ENCODE results near the gene SAMD11.
A peak's percentile ranks its signal among the peaks of the same experiment; 100 is the strongest.
"Not testable (repeated sequence)": the region's sequence is repeated elsewhere in the genome, so short reads cannot be mapped to it uniquely, and the experiment has no call there.

SAMD11 gene

DNA sequence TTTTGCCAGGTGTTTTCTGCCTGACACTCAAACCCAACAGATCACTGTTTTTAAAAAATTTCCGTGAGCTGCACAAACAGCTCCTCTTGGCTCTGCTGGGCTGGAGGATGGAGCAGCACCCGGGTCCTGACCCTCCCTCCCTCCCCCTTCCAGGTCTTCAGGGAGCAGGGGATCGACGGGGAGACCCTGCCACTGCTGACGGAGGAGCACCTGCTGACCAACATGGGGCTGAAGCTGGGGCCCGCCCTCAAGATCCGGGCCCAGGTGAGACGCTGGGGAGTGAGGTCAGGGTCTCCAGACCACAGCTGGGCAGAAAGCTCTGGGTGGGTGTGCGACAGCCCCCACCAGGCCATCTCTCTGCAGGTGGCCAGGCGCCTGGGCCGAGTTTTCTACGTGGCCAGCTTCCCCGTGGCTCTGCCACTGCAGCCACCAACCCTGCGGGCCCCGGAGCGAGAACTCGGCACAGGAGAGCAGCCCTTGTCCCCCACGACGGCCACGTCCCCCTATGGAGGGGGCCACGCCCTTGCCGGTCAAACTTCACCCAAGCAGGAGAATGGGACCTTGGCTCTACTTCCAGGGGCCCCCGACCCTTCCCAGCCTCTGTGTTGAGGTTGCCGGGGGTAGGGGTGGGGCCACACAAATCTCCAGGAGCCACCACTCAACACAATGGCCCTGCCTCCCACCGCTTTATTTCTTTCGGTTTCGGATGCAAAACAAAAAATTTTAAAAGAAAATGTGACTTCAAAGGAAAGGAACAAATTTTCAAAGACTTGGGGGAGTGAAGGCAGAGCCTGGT is 20.0 kb downstream of the SAMD11 start:
- in situ Hi-C loops (cut with HindIII; ENCODE audit: low sequenced_read_pairs), result no loop called here

DNA sequence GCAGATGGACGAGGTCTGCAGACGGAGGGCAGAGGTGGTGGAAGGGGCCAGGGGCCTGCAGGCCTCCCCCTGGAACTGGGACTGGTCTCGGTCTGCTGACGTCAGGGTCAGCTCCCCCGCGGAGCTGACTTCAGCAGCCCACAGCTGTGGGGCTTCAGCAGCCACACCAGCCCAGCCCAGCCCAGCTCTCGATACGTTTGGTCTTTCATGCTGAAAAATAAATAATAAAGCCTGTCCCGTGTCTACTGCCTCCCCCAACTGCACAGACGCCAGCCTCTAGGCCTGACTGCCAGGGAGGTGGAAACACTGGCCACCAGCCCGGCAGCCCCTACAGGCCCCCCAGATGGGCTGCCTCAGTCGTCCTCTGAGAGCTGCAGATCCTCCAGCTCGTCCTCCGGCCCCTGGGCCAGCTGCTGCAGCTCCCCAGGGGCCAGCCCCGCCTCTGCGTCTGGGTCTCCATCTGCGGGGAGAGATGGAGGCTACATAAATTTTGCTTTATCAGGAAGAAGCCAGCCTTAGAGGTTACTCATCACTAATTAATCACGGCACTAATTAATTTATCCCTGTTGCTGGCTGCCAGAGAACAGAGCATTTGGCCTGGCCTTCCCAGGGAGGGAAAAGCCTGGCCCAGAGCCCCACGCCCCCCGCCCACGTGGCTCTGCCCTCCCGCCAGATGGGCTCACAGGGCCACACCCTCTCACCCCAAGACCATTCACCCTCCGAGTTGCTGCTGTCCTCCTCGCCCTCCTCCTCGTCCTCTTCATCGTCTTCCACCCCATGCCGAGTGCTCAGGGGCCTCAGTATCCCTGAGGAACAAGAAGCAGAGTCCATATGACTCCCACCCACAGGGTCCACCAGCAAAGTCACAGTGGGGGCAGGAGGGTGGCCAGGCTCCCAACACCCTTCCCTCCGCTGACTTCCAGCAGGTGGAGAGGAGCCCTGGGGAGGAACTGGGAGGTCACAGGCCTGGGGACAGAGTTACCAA is 20.9 kb downstream of the SAMD11 start:
- in situ Hi-C loops (cut with HindIII; ENCODE audit: low sequenced_read_pairs), result no loop called here
- TF ChIP-seq, protein P1, sequence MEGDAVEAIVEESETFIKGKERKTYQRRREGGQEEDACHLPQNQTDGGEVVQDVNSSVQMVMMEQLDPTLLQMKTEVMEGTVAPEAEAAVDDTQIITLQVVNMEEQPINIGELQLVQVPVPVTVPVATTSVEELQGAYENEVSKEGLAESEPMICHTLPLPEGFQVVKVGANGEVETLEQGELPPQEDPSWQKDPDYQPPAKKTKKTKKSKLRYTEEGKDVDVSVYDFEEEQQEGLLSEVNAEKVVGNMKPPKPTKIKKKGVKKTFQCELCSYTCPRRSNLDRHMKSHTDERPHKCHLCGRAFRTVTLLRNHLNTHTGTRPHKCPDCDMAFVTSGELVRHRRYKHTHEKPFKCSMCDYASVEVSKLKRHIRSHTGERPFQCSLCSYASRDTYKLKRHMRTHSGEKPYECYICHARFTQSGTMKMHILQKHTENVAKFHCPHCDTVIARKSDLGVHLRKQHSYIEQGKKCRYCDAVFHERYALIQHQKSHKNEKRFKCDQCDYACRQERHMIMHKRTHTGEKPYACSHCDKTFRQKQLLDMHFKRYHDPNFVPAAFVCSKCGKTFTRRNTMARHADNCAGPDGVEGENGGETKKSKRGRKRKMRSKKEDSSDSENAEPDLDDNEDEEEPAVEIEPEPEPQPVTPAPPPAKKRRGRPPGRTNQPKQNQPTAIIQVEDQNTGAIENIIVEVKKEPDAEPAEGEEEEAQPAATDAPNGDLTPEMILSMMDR (IDR thresholded peaks at IDR 0.05; ENCODE audit: low read depth, low read length, missing control alignments), result no peak
- no peak overlapping the region for H3K4me3 ChIP-seq (ENCODE audit: low read depth, low read length)
- peak; percentile 42 for DNase-seq (ENCODE audit: low read depth)

More for the DNA sequence above, 20.0 kb downstream of the SAMD11 start:
- no peak for DNase-seq (ENCODE audit: low read depth)
- TF ChIP-seq, protein P1 (IDR thresholded peaks at IDR 0.05; ENCODE audit: low read depth, low read length, missing control alignments), result no peak
- peak overlapping the region; percentile 42 for H3K4me3 ChIP-seq (ENCODE audit: low read depth, low read length)

DNA sequence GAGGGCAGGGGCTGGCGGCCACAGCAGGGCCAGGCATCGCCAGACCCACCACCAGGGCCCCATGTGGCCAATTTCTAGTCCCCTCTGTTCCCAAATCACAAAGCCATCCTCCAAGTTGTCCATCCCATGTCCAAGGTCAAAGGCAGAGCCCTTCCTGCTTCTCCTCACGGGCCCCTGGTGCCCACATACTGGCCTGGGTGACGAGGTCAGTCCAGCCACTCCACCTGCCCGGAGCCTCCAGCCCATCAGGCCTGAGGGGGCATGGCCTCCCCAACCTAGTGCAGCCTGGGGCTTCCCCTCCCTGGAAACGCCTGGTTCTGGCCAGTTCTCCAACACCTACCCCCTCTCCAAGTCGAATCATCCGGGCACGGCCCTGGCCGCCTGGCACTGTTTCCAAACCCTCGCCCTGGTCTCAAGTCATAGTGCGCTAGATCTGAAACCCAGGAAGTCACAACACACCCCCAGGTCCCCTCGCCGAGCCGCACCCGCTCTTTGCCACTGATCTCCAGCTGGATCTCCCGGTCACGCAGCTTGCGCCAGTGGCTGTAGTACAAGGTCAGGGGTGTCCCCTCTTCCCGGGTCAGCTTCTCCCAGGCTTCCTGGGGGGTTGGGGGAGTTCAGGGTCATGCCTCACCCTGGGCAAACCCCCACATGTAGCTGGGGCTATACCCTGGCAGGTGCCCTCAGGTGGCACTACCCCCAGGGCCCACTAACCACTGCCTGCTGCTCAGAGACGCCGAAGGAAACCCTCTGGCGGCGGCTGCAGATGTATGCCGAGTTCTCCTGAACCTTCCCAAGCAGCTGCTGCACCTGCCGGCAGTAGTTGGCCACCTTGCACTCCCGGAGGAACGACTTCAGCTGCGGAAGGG is 22.2 kb downstream of the SAMD11 start:
- TF ChIP-seq, protein P1 (IDR thresholded peaks at IDR 0.05; ENCODE audit: low read depth, low read length, missing control alignments), result no peak
- in situ Hi-C loops (cut with HindIII; ENCODE audit: low sequenced_read_pairs), result no loop called here
- no peak for DNase-seq (ENCODE audit: low read depth)
- no peak overlapping the region for H3K4me3 ChIP-seq (ENCODE audit: low read depth, low read length)

DNA sequence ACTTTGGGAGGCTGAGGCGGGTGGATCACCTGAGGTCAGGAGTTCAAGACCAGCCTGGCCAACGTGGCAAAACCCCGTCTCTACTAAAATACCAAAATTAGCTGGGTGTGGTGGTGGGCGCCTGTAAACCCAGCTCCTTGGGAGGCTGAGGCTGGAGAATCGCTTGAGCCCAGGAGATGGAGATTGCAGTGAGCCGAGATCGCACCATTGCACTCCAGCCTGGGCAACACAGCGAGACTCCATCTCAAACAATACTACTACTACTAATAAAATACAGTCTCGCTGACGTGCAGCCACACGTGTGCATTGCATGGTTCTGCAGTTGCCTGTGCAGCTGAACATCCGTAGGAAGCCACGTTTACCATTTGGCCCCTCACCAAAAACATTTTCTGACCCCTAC is 23.1 kb downstream of the SAMD11 start:
- in situ Hi-C loops (cut with HindIII; ENCODE audit: low sequenced_read_pairs); H3K4me3 ChIP-seq (ENCODE audit: low read depth, low read length); DNase-seq (ENCODE audit: low read depth): not testable (repeated sequence)

DNA sequence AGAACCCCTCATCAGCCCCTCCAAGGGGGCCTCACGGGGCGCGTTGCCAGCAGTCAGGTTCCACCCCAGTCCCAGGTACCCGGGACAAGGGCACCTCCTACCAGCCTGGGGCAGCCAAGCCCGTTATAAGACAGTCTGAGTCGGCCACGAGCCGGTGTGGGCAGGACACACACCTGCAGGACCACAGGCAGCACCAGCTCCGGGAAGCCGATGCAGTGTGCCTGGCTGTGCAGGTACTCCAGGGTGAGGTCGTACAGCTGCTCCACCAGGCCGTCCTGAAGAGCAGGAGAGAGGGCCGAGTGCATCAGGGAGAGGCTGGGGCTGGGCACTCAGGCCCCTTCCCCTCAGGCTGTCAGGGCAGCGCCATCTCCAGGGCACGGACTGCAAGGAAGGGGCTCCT is 24.2 kb downstream of the SAMD11 start:
- DNase-seq (ENCODE audit: low read depth), result no peak
- TF ChIP-seq, protein P1 (IDR thresholded peaks at IDR 0.05; ENCODE audit: low read depth, low read length, missing control alignments), result no peak
- H3K4me3 ChIP-seq (ENCODE audit: low read depth, low read length), result no peak overlapping the region
- in situ Hi-C loops (cut with HindIII; ENCODE audit: low sequenced_read_pairs), result no loop called here

DNA sequence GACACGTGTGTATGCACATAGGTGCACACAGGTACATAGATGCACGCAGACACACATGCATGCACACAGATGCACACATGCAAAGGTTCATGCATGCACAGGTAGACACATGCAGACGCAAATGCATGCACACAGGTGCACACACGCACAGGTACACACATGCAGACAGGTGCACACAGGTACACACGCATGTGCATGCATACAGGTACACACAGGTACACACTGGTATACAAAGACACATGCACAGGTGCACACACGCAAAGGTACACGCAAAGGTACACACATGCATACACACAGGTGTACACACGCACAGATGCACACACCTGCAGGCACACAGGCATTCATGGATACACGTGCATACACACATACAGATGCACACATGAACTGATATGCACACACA is 26.5 kb downstream of the SAMD11 start:
- TF ChIP-seq, protein P1 (IDR thresholded peaks at IDR 0.05; ENCODE audit: low read depth, low read length, missing control alignments), result no peak

More for the DNA sequence above, 26.5 kb downstream of the SAMD11 start:
- in situ Hi-C loops (cut with HindIII; ENCODE audit: low sequenced_read_pairs), result no loop called here
- no peak for DNase-seq (ENCODE audit: low read depth)
- H3K4me3 ChIP-seq (ENCODE audit: low read depth, low read length), result no peak overlapping the region
